ENCODE results near the gene TCTN3.

TCTN3 gene

DNA sequence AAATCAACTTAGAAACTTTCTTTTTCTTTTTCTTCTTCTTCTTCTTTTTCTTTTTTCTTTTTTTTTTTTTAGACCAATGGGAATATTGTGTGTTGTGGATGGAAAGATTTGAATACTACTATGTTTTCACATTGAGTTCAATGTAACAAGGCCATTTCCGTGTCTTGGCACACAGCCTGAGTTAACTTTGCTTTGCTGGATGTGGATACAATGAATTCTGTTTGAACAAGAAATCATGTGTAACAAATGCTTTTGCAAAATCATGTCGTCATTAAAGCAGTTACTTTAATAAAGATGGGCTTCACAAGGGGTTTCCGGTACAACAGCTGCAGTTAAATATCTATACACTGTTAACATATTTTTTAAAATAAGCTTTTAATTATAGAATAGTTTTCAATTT lies 48.8 kb upstream of the TCTN3 start:
- no peak for ATAC-seq

DNA sequence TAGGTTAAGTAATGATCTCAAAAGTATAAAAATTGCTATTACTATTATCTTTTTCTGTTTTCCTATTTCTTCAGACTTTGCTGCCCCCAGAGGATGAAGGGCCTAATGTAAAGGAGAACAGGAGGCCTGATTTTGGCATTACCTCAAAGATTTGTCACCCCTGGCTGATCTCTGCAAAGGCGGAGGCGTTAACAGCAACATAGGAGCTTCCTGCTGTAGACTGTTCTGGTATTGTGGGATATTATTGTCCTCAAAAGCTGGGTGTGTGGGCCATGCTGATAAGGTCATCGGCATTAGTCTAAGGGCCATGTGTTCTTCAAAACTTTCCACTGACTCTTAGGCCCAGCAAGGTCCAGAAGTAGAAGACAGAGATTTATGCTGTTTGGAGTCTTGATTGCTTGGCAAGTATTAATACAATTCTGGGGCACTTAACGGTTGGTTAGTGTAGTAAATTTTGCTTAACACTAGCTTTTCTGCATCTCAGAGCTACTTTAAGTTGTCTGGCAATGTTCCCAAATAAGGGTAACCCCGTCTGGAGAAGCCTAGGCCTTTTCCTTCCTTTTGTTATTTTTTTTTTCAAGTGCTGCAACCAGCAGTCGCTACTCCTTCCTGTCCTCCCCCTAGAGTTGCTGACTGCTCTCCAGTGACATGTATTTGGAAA lies 48.2 kb upstream of the TCTN3 start:
- no peak for ATAC-seq

More for the DNA sequence above, 48.8 kb upstream of the TCTN3 start:
- TF ChIP-seq ZNF8 (CRISPR knock-in tag; IDR thresholded peaks at IDR 0.05) (no peak), RARB (CRISPR knock-in tag; IDR thresholded peaks at IDR 0.05) (no peak), ZNF70 (CRISPR knock-in tag; IDR thresholded peaks at IDR 0.05) (no peak), SNAI2 (CRISPR knock-in tag; IDR thresholded peaks at IDR 0.05) (no peak), OSR1 (CRISPR knock-in tag; IDR thresholded peaks at IDR 0.05) (no peak), ARNTL (CRISPR knock-in tag; IDR thresholded peaks at IDR 0.05; ENCODE audit: borderline replicate concordance, low read depth) (no peak), BACH2 (CRISPR knock-in tag; IDR thresholded peaks at IDR 0.05; ENCODE audit: borderline replicate concordance) (no peak), TCF4 (CRISPR knock-in tag; IDR thresholded peaks at IDR 0.05; ENCODE audit: borderline replicate concordance) (no peak), GLIS3 (CRISPR knock-in tag; IDR thresholded peaks at IDR 0.05) (no peak), ESRRG (CRISPR knock-in tag; IDR thresholded peaks at IDR 0.05) (no peak), PPARA (CRISPR knock-in tag; IDR thresholded peaks at IDR 0.05; ENCODE audit: borderline replicate concordance) (no peak), ZNF565 (CRISPR knock-in tag; conservative IDR thresholded peaks at IDR 0.05; ENCODE audit: low read depth) (no peak), ZFP30 (CRISPR knock-in tag; IDR thresholded peaks at IDR 0.05) (no peak)
- TF ChIP-seq, protein P1, sequence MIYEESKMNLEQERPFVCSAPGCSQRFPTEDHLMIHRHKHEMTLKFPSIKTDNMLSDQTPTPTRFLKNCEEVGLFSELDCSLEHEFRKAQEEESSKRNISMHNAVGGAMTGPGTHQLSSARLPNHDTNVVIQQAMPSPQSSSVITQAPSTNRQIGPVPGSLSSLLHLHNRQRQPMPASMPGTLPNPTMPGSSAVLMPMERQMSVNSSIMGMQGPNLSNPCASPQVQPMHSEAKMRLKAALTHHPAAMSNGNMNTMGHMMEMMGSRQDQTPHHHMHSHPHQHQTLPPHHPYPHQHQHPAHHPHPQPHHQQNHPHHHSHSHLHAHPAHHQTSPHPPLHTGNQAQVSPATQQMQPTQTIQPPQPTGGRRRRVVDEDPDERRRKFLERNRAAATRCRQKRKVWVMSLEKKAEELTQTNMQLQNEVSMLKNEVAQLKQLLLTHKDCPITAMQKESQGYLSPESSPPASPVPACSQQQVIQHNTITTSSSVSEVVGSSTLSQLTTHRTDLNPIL (CRISPR knock-in tag; IDR thresholded peaks at IDR 0.05; ENCODE audit: low read depth), result no peak
- TF ChIP-seq, protein P2, sequence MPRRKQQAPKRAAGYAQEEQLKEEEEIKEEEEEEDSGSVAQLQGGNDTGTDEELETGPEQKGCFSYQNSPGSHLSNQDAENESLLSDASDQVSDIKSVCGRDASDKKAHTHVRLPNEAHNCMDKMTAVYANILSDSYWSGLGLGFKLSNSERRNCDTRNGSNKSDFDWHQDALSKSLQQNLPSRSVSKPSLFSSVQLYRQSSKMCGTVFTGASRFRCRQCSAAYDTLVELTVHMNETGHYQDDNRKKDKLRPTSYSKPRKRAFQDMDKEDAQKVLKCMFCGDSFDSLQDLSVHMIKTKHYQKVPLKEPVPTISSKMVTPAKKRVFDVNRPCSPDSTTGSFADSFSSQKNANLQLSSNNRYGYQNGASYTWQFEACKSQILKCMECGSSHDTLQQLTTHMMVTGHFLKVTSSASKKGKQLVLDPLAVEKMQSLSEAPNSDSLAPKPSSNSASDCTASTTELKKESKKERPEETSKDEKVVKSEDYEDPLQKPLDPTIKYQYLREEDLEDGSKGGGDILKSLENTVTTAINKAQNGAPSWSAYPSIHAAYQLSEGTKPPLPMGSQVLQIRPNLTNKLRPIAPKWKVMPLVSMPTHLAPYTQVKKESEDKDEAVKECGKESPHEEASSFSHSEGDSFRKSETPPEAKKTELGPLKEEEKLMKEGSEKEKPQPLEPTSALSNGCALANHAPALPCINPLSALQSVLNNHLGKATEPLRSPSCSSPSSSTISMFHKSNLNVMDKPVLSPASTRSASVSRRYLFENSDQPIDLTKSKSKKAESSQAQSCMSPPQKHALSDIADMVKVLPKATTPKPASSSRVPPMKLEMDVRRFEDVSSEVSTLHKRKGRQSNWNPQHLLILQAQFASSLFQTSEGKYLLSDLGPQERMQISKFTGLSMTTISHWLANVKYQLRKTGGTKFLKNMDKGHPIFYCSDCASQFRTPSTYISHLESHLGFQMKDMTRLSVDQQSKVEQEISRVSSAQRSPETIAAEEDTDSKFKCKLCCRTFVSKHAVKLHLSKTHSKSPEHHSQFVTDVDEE (CRISPR knock-in tag; IDR thresholded peaks at IDR 0.05), result no peak
- TF ChIP-seq, protein P3, sequence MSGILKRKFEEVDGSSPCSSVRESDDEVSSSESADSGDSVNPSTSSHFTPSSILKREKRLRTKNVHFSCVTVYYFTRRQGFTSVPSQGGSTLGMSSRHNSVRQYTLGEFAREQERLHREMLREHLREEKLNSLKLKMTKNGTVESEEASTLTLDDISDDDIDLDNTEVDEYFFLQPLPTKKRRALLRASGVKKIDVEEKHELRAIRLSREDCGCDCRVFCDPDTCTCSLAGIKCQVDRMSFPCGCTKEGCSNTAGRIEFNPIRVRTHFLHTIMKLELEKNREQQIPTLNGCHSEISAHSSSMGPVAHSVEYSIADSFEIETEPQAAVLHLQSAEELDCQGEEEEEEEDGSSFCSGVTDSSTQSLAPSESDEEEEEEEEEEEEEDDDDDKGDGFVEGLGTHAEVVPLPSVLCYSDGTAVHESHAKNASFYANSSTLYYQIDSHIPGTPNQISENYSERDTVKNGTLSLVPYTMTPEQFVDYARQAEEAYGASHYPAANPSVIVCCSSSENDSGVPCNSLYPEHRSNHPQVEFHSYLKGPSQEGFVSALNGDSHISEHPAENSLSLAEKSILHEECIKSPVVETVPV (CRISPR knock-in tag; IDR thresholded peaks at IDR 0.05), result no peak
- TF ChIP-seq, protein P4, sequence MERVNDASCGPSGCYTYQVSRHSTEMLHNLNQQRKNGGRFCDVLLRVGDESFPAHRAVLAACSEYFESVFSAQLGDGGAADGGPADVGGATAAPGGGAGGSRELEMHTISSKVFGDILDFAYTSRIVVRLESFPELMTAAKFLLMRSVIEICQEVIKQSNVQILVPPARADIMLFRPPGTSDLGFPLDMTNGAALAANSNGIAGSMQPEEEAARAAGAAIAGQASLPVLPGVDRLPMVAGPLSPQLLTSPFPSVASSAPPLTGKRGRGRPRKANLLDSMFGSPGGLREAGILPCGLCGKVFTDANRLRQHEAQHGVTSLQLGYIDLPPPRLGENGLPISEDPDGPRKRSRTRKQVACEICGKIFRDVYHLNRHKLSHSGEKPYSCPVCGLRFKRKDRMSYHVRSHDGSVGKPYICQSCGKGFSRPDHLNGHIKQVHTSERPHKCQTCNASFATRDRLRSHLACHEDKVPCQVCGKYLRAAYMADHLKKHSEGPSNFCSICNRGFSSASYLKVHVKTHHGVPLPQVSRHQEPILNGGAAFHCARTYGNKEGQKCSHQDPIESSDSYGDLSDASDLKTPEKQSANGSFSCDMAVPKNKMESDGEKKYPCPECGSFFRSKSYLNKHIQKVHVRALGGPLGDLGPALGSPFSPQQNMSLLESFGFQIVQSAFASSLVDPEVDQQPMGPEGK (CRISPR knock-in tag; IDR thresholded peaks at IDR 0.05; ENCODE audit: borderline replicate concordance), result no peak

More for the DNA sequence above, 48.2 kb upstream of the TCTN3 start:
- TF ChIP-seq, protein P3 (CRISPR knock-in tag; IDR thresholded peaks at IDR 0.05), result no peak
- TF ChIP-seq ZNF8 (CRISPR knock-in tag; IDR thresholded peaks at IDR 0.05), result no peak
- TF ChIP-seq TOX (CRISPR knock-in tag; IDR thresholded peaks at IDR 0.05; ENCODE audit: borderline replicate concordance), result no peak
- TF ChIP-seq ZC3H10 (CRISPR knock-in tag; IDR thresholded peaks at IDR 0.05), result no peak
- TF ChIP-seq GLIS3 (CRISPR knock-in tag; IDR thresholded peaks at IDR 0.05), result no peak
- TF ChIP-seq PPARA (CRISPR knock-in tag; IDR thresholded peaks at IDR 0.05; ENCODE audit: borderline replicate concordance), result no peak
- TF ChIP-seq, protein P2 (CRISPR knock-in tag; IDR thresholded peaks at IDR 0.05), result no peak
- no peak for TF ChIP-seq ISL1 (CRISPR knock-in tag; IDR thresholded peaks at IDR 0.05)
- no peak for TF ChIP-seq ZNF70 (CRISPR knock-in tag; IDR thresholded peaks at IDR 0.05)
- TF ChIP-seq ZFP3 (CRISPR knock-in tag; IDR thresholded peaks at IDR 0.05), result no peak
- no peak for TF ChIP-seq ZFP30 (CRISPR knock-in tag; IDR thresholded peaks at IDR 0.05)

Data from SK-N-SH treated with all-trans-retinoic acid at 6 μM for 48 hours (cell line).